Prostate gland (tissue), 2 donors: Measurements from ENCODE around the gene HSDL1.

Experiments
- CTCF ChIP-seq, 4 experiments: fragments of 200-600 bp in 2 of 4; fragments of 450-650 bp in 2 of 4; sonication (generic) in 2 of 4; IDR thresholded peaks; 1 replicate in 3 of 4; 2 replicates in 1 of 4; pipeline ENCODE4 v1.5.1; 2016 to 2019; ENCODE audit warnings: antibody characterized with exemption in 4 of 4, mild to moderate bottlenecking in 2 of 4, moderate library complexity in 2 of 4
- POLR2A ChIP-seq: fragments of 450-650 bp; IDR thresholded peaks from one replicate; pipeline ENCODE4 v1.6.1; 2016; ENCODE audit warnings: antibody characterized with exemption, mild to moderate bottlenecking
- POLR2AphosphoS5 ChIP-seq: sonication (generic); formaldehyde crosslinking; IDR thresholded peaks from one replicate; pipeline ENCODE4 v1.6.1; 2017; ENCODE audit warnings: antibody characterized with exemption

GRCh38 chr16:84177741-84178073 lies 32.7 kb upstream of the HSDL1 start:
- TF ChIP-seq POLR2A (no peak), CTCF (IDR thresholded peaks at IDR 0.05) (no peak), POLR2AphosphoS5 (no peak)
